ENCODE results near the gene DLK1.

- TF ChIP-seq CTCF (conservative IDR thresholded peaks at IDR 0.05) = no peak
- TF ChIP-seq ZFX (IDR thresholded peaks at IDR 0.05) = no peak
Measured at GRCh38 chr14:100738704-100739131, 12.0 kb downstream of the DLK1 start.
